ENCODE data around the gene IFNE. TPM values are rescaled to one million over a fixed set of nuclear protein-coding genes. Genes with fewer than 3 reads are reported as not detected.

The IFNE gene
- total RNA-seq, 1 experiment from 2014 or later: 0.96 TPM

GRCh38 chr9:21506626-21507482 is 24.7 kb upstream of the IFNE start (continued):
- no peak for TF ChIP-seq ZBTB33 (IDR thresholded peaks at IDR 0.05; ENCODE audit: extremely low read depth, insufficient replicate concordance, low read length)
- TF ChIP-seq, protein P1, sequence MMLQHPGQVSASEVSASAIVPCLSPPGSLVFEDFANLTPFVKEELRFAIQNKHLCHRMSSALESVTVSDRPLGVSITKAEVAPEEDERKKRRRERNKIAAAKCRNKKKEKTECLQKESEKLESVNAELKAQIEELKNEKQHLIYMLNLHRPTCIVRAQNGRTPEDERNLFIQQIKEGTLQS (IDR thresholded peaks at IDR 0.05): no peak

DNA sequence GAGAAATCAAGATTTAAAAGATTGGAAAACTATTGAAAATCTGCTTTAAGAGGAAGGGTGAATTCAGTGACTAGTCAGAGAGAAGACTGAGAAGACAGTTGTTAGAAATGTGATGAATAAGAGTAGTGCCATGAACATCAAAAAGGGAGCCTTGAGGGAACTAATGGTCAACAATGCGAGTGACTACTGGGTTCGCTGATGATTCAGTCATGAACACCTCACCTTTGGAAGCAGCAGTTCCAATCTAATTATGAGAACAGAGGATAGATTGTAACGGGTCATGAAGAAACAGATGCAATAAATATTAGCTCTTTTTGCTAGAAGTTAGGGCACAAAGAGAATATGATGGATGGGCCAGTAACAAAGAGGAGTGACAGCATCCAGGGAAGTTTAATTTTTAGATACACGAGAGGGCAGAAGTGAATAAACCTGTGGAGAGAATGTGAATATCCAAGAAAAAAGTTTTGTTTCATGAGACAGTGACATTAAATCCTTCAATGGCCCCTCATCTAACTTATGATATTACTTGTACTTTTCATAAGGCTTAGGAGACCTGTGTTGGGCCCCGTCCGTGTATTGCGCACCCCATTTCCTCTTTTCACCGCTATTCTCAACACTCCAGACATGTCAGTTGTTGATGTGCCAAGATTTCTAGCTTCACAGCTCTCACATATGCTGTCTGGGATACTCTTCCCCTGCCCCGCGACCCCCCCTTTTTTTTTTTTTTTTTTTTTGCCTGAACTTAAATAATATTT is 23.5 kb upstream of the IFNE start:
- ChIA-PET CTCF (interaction anchor here (1.3 to 1.8 kb wide), 4 partner anchors 40 to 323 kb away, joined by 3 to 7 read pairs (median 5); no protein-coding TSS in a partner anchor), POLR2A (no interaction called here), RAD21 (ENCODE audit: low non-redundant PET in 1 of 2, low total read pairs in 2 of 2, uncharacterized antibody in 2 of 2, unreplicated experiment in 2 of 2) (no interaction called here)
- no TSS peak for BruUV-seq (replicated peaks)
- intact Hi-C loops (cut with micrococcal nuclease): loop anchor here (1.0 to 5.0 kb wide), 3 partner anchors 179 to 270 kb away; no protein-coding TSS in a partner anchor
- no peak overlapping the region for H3K9ac ChIP-seq (ENCODE audit: low read length)
- peak; percentile 43 for ATAC-seq
- H3K4me1 ChIP-seq (ENCODE audit: control insufficient read depth in 1 of 2, insufficient read depth in 2 of 2, low read length in 2 of 2): peaks cover 34 to 59% of the 10 kb centered on the region in 2 experiments
- H4K20me1 ChIP-seq (ENCODE audit: insufficient read depth): peaks cover 9% of the 10 kb centered on the region
- H2AFZ ChIP-seq (ENCODE audit: low read depth, low read length, poor library complexity, severe bottlenecking): no peak overlapping the region
- no peaks in the 10 kb centered on the region for H3K36me3 ChIP-seq (ENCODE audit: control insufficient read depth in 1 of 2, insufficient read depth in 2 of 2, low read length in 2 of 2)
- H3K79me2 ChIP-seq (ENCODE audit: insufficient read depth, low read length): 0 out of 2 replicates have a peak, but pooled peaks cover 6% of the 10 kb centered on the region
- H3K27ac ChIP-seq (ENCODE audit: low read depth, low read length): peak overlapping the region; percentile 32; the same call in 1 of the 2 replicates
- no peaks in the 10 kb centered on the region for H3K9me3 ChIP-seq (ENCODE audit: control insufficient read depth in 1 of 2, insufficient read depth in 1 of 2, low read depth in 1 of 2, low read length in 2 of 2)
- DNase-seq (ENCODE audit: low read depth, low spot score): no peak
- no peak overlapping the region for H3K4me3 ChIP-seq (replicated peaks in 1 of 2; ENCODE audit: low read depth in 1 of 2, low read length in 2 of 2)
- no peaks in the 10 kb centered on the region for H3K9me2 ChIP-seq (ENCODE audit: insufficient read depth)
- peak overlapping the region; percentile 30 for H3K4me2 ChIP-seq (ENCODE audit: low read length)
- no peaks in the 10 kb centered on the region for H3K27me3 ChIP-seq (ENCODE audit: insufficient read depth, low read length)
- TF ChIP-seq CTCF (IDR thresholded peaks at IDR 0.05 in 2 of 3, conservative IDR thresholded peaks at IDR 0.05 in 1 of 3; ENCODE audit: borderline replicate concordance in 1 of 3, insufficient read depth in 1 of 3, low read depth in 2 of 3, low read length in 2 of 3) (no peak), ZFX (IDR thresholded peaks at IDR 0.05) (no peak), EZH2phosphoT487 (IDR thresholded peaks at IDR 0.05; ENCODE audit: borderline replicate concordance) (no peak), SP1 (IDR thresholded peaks at IDR 0.05; ENCODE audit: low read depth) (no peak), YY1 (IDR thresholded peaks at IDR 0.05; ENCODE audit: extremely low read depth, insufficient replicate concordance, low read depth, low read length) (no peak), SRF (IDR thresholded peaks at IDR 0.05; ENCODE audit: low read depth) (no peak), ZBTB33 (IDR thresholded peaks at IDR 0.05; ENCODE audit: extremely low read depth, insufficient replicate concordance, low read length) (no peak), EZH2 (IDR thresholded peaks at IDR 0.05) (no peak), RAD21 (IDR thresholded peaks at IDR 0.05; ENCODE audit: low read depth) (no peak), FOSL1 (IDR thresholded peaks at IDR 0.05; ENCODE audit: low read depth) (peak; percentile 32; the same call in 1 of the 2 replicates), POLR2AphosphoS5 (IDR thresholded peaks at IDR 0.05; ENCODE audit: low read depth, low read length) (peak; percentile 76), CEBPB (IDR thresholded peaks at IDR 0.05; ENCODE audit: low read depth) (no peak), ELF1 (IDR thresholded peaks at IDR 0.05; ENCODE audit: borderline replicate concordance, low read depth) (no peak)
- TF ChIP-seq, protein P2, sequence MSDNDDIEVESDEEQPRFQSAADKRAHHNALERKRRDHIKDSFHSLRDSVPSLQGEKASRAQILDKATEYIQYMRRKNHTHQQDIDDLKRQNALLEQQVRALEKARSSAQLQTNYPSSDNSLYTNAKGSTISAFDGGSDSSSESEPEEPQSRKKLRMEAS (IDR thresholded peaks at IDR 0.05): no peak

All from HCT116 (cell line).